LHCN-M2 (cell line): ENCODE results near the gene GATC. TPM values are rescaled to one million over a fixed set of nuclear protein-coding genes. Genes with fewer than 3 reads are reported as not detected.
"Not testable (repeated sequence)": the region's sequence is repeated elsewhere in the genome, so short reads cannot be mapped to it uniquely, and the experiment has no call there.

Experiments used
- DNase-seq: peaks from one replicate; pipeline ENCODE4 v3.0.0-alpha.2; 2012; ENCODE audit warnings: low read depth
- total RNA-seq: library from RNA; depleted of rRNA; stranded (reverse); fragments of >200 nt; gene quantifications from 2 replicates; pipeline ENCODE4 v1.2.3, GENCODE V29; 2014

GATC gene
- total RNA-seq, 1 experiment from 2014 or later, result 24.3 TPM

- peak; percentile 96 for DNase-seq
These were observed 8.3 kb upstream of the GATC start, which contains the start of gene COX6A1 for GRCh38 chr12:120437735-120438494. TSS of gene COX6A1 (plus strand) at chr12:120438113. CDS start at chr12:120438127, 14 bp downstream.

GRCh38 chr12:120438495-120439198 is 7.6 kb upstream of the GATC start:
- DNase-seq, result no peak

GRCh38 chr12:120439646-120440247 is 6.5 kb upstream of the GATC start:
- DNase-seq, result peak; percentile 59

- no peak for DNase-seq
These were observed 1.6 kb upstream of the GATC start for GRCh38 chr12:120444676-120445075.

DNA sequence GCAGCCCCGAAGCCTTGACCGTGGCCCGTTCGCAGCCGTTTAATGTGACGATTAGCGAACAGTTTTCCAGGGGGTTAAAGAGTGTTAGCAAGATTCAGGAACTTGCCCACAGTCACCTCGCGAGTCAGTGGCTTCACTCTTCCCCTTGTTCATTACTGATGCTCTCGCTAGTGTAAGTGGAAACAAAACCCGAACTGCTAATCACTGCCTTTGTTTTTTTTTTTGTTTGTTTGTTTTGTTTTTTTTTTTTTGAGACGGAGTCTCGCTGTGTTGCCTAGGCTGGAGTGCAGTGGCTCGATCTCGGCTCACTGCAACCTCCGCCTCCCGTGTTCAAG is 567 bp downstream of the GATC start:
- not testable (repeated sequence) for DNase-seq

DNA sequence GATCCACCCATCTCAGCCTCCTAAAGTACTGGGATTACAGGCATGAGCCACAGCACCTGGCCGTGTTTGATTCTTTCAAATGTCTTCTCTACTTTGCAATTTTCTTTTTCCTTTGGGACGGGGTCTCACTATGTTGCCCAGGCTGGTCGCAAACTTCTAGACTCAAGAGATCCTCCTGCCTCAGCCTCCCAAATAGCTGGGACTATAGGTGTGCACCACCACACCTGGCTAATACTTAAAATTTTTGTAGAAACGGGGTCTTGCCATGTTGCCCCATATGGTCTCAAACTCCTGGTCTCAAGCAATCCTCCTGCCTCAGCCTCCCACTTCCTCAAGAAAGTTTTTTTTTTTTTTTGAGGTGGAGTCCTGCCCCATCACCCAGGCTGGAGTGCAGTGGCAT is 1.7 kb downstream of the GATC start:
- DNase-seq, result no peak

- DNase-seq, result not testable (repeated sequence)
These were observed 6.3 kb downstream of the GATC start for GRCh38 chr12:120452524-120452923.

DNA sequence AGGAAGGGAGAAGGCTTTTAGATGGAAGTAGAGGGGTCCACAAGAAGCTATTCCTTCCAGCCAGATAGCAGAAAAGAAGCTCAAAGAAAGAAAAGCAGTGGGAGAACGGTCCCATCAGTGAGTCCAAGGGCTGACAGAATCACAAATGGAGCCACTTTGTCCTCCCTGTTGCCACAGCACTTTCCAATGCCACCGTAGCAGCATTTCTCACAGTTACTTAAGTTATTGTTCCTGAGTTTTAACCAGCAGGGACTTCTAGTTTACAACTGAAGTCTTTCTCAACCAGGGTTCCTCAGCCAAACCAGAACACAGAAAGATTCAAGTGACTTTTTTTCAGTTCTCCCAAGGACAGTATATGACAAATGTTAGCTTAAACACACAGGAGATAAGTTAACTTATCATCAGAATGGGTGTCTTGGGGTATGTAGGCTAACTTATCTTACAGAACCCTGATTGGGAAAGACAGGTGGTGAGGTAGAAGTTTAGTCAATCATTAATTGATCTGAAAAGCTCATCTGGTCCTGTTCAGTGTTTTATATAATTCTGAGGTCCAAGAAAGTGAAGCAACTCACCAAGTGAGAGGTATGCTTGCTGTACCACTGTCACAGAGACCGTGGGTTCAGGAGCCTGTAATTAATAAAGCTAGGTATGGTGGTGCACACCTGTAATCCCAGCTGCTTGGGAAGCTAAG is 7.0 kb downstream of the GATC start:
- no peak for DNase-seq

- DNase-seq, result peak; percentile 36
These were observed 7.7 kb downstream of the GATC start for GRCh38 chr12:120453977-120454376.

GRCh38 chr12:120455302-120455701 is 9.1 kb downstream of the GATC start:
- DNase-seq, result no peak

DNA sequence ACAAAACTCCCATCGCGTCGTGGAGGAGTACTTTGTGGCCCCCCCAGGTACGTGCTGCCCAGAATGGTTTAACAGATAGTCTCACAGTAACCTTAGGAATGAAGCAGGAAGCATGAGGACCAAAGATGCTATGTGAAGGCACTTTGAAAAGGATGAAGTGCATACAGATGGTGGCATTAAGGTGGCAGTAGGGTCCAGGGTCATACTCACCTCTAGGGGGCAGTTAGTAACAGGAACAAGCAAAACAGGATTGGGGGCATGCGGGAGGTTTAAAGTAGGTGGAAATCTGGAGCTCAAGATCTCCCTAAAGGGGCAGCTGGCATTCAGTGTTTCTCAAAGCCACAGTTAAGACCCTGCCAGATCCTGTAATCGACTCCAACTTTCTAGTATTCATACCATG is 10.9 kb downstream of the GATC start:
- no peak for DNase-seq

GRCh38 chr12:120460157-120460556 is 13.9 kb downstream of the GATC start:
- DNase-seq, result no peak

- DNase-seq, result no peak
These were observed 15.9 kb downstream of the GATC start for GRCh38 chr12:120462099-120462640.

DNA sequence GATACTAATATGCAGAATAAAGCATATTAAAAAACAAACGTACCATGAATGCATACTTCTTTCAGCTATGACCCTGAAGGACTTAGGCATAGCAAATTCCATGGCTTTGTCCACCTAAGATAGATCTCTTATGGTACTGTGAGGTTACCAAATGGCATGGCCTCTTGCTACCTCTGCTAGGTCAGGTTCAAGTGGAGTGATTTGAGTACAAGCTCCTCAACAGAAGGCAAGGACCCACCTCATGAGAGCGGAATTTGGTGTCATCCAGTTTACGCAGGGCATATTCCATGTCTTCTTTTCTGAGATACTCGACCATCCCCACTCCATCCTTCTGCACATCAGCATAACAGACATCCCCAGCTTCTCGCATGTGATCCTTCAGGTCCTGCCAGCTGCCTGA is 17.5 kb downstream of the GATC start:
- no peak for DNase-seq

GRCh38 chr12:120465756-120466155 is 19.5 kb downstream of the GATC start:
- DNase-seq, result no peak

DNA sequence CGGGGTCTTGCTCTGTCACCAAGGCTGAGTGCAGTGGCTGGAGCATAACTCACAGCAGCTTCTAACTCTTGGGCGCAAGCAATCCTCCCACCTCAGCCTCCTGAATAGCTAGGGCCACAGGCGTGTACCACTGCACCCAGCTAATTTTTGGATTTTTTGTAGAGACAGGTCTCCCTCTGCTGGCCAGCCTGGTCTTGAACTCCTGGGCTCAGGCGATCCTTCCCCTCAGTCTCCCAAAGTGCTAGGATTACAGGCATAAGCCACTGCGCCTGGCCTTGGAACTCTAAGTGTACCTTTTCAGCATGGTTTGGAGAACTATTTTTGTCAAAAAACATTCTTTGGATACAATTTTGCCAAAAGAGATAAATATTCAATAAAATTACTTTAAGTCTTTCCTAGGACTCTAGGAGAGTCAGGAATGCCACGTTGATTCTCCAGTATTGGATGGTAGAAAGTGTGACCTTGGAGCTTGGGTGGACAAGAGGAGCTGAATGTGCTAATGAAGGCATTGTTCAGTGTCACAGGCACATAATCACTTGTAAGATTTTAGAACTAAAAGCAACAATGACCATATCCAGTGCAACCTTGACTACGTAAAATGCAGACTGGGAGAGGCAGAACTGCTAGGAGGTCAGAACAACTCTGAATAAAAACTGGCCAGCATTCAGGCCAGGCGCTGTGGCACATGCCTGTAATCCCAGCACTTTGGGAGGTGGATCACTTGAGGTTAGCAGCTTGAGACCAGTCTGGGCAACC is 20.5 kb downstream of the GATC start:
- peak; percentile 42 for DNase-seq

DNA sequence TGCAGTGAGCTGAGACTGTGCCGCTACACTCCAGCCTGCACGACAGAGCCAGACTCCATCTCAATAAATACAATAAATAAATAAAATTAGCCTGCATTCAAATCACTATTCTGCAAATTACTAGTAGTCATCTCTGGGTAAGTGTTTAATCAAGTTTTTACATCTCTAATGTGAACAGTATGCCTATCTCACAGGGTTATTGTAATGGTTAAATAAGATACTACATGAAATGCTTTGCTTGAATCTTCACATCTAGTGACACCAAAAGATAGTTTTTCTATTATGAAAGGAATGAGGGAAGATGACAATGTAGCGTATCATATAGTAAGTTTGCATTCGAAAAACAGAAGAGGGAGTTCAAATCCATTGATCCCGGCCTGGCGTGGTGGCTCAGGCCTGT is 21.2 kb downstream of the GATC start:
- no peak for DNase-seq

- peak; percentile 65 for DNase-seq
These were observed 22.1 kb downstream of the GATC start for GRCh38 chr12:120468325-120468820.

DNA sequence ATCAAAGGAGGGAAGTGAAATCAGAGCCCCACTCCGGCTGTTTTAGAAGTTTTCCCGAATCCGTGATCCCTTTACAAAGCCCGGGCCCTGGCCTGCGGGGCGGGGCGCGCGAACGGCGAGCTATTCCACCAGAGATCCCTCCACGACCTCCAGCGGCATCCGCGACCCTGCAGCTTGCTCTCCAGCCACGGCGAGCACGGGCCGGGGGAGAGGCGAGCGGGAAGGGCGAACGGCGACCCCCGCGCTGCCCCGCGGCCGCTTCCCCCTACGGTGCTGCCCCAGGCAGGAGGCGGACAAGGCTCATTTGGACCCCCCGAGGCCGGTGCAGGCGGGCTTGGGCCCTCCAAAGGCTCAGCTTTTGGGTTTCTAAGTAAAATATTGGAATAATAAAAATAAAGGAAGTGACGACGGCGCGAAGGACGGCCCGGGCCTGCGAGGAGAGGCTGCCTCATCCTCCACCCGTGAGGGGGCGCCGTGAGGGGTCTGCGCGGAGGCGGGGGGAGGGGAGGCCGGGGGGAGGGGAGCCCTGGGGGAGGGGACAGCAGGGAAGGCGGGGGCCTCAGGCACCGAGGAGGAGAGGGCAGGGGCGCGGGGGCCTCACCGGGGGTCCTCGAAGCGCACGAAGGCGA is 22.7 kb downstream of the GATC start:
- DNase-seq, result no peak

DNA sequence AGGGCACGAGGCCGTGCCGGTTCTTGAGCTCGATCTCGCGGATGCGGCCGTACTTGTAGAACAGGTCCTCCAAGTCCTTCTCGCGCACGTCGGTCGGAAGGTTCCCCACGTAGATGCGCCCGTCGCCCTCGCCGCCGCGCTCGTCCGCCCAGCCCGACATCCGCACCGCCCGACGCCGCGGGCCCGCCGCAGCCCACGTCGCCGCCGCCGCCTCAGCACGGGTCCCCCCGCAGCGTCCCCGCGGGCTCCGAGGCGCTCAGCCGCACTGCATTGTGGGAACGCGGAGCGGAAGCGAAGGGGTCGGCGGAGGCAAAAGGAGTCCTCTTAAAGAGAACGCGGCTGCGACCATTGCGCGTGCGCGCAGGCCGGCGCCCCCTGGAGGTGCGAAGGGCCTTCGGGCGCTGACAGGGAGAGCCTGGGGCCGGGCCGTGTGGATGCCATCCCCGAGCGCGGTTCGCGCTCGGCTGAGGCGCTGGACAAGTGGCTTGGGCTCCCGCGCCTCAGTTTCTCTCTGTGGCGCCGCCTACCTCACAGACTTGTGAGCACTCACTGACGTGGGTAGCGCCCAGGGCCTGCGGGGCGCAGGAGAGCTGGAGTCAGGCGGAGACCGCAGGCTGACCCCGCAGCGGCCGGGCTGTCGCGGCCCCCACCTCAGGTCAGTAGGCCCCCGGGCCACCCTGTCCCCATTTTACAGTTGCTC is 23.4 kb downstream of the GATC start, which contains the start of gene SRSF9:
Gene SRSF9 (minus strand): TSS at position 299 of the 700 bp plus-strand sequence. CDS start 139 bp downstream, at position 160.
- DNase-seq, result peak; percentile 94
